KMS-11 (cell line): Measurements from ENCODE around the gene KIAA0825.
A peak's percentile ranks its signal among the peaks of the same experiment; 100 is the strongest.
"Not testable (repeated sequence)": the region's sequence is repeated elsewhere in the genome, so short reads cannot be mapped to it uniquely, and the experiment has no call there.

ENCODE experiments used
- H2AFZ ChIP-seq: fragments of 200-600 bp; sonication (generic); 2 replicates; pipeline ENCODE4 v1.6.1; 2016; ENCODE audit warnings: antibody characterized with exemption, mixed run types, low read depth
- H3K27ac ChIP-seq: fragments of 200-600 bp; sonication (generic); 2 replicates; pipeline ENCODE4 v1.6.1; 2016; ENCODE audit warnings: mild to moderate bottlenecking, mixed run types
- H3K27me3 ChIP-seq: fragments of 200-600 bp; sonication (generic); 2 replicates; pipeline ENCODE4 v1.6.1; 2017; ENCODE audit warnings: mild to moderate bottlenecking, low read depth, mixed run types, moderate library complexity; ENCODE audit not compliant: insufficient read depth
- H3K36me3 ChIP-seq: fragments of 200-600 bp; sonication (generic); 2 replicates; pipeline ENCODE4 v1.6.1; 2017; ENCODE audit warnings: mild to moderate bottlenecking, mixed run types; ENCODE audit not compliant: insufficient read depth
- H3K4me1 ChIP-seq: fragments of 200-600 bp; sonication (generic); 2 replicates; pipeline ENCODE4 v1.6.1; 2016; ENCODE audit warnings: mild to moderate bottlenecking, low read depth, mixed run types; ENCODE audit not compliant: poor library complexity, severe bottlenecking
- H3K4me2 ChIP-seq: fragments of 200-600 bp; sonication (generic); 2 replicates; pipeline ENCODE4 v1.7.0; 2016; ENCODE audit warnings: mild to moderate bottlenecking, mixed run types
- H3K4me3 ChIP-seq: fragments of 200-600 bp; sonication (generic); IDR thresholded peaks from 2 replicates; pipeline ENCODE4 v1.6.1; 2017; ENCODE audit warnings: low read depth, low read length, mixed read lengths; ENCODE audit not compliant: insufficient read depth
- H3K79me2 ChIP-seq: fragments of 200-600 bp; sonication (generic); 2 replicates; pipeline ENCODE4 v1.6.1; 2016; ENCODE audit warnings: low read depth, mixed run types; ENCODE audit not compliant: insufficient read depth
- H3K9ac ChIP-seq: fragments of 200-600 bp; sonication (generic); 2 replicates; pipeline ENCODE4 v1.6.1; 2016; ENCODE audit warnings: mild to moderate bottlenecking, mixed run types
- H4K20me1 ChIP-seq: fragments of 200-600 bp; sonication (generic); 2 replicates; pipeline ENCODE4 v1.6.1; 2016; ENCODE audit warnings: mild to moderate bottlenecking, mixed run types; ENCODE audit not compliant: insufficient read depth
- CTCF ChIP-seq: fragments of 200-600 bp; sonication (generic); conservative IDR thresholded peaks from 2 replicates; pipeline ENCODE4 v1.6.1; 2017; ENCODE audit warnings: low read depth, mild to moderate bottlenecking, antibody characterized with exemption, low read length, moderate library complexity, mixed read lengths

The KIAA0825 gene

GRCh38 chr5:94180761-94181160, 437.6 kb downstream of the KIAA0825 start:
- TF ChIP-seq CTCF, result no peak
- H3K79me2 ChIP-seq, result no peaks in the 10 kb centered on the region
- H3K27ac ChIP-seq, result no peak overlapping the region
- H3K9ac ChIP-seq, result no peak overlapping the region
- H3K4me1 ChIP-seq, result no peaks in the 10 kb centered on the region
- no peak overlapping the region for H2AFZ ChIP-seq
- no peaks in the 10 kb centered on the region for H3K27me3 ChIP-seq
- no peak overlapping the region for H3K4me3 ChIP-seq
- no peak overlapping the region for H3K4me2 ChIP-seq
- no peaks in the 10 kb centered on the region for H3K36me3 ChIP-seq
- H4K20me1 ChIP-seq, result no peaks in the 10 kb centered on the region

DNA sequence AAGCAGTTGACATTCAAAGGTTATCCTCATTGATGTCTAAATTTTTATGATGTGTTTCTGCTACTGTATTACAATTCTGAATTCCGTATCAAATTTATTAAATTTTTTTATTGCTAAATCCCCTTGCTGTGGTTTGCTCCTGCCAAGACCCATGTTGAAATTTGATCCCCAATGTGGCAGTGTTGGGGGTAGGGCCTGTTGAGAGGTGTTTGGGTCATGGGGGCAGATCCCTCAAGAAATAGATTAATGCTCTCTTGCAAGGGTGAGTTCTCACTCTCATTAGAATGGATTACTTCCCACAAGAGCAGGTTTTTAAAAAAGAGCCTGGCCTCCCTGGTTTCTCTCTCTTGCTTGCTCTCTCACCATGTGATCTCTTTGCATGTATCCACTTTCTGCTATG, 442.5 kb downstream of the KIAA0825 start:
- H3K79me2 ChIP-seq, result no peaks in the 10 kb centered on the region
- no peaks in the 10 kb centered on the region for H3K27me3 ChIP-seq
- H3K4me2 ChIP-seq, result no peak overlapping the region
- no peaks in the 10 kb centered on the region for H3K4me1 ChIP-seq
- H3K9ac ChIP-seq, result no peak overlapping the region
- H4K20me1 ChIP-seq, result no peaks in the 10 kb centered on the region
- no peak overlapping the region for H2AFZ ChIP-seq
- H3K36me3 ChIP-seq, result no peaks in the 10 kb centered on the region
- no peak for TF ChIP-seq CTCF
- H3K27ac ChIP-seq, result no peak overlapping the region
- H3K4me3 ChIP-seq, result no peak overlapping the region

DNA sequence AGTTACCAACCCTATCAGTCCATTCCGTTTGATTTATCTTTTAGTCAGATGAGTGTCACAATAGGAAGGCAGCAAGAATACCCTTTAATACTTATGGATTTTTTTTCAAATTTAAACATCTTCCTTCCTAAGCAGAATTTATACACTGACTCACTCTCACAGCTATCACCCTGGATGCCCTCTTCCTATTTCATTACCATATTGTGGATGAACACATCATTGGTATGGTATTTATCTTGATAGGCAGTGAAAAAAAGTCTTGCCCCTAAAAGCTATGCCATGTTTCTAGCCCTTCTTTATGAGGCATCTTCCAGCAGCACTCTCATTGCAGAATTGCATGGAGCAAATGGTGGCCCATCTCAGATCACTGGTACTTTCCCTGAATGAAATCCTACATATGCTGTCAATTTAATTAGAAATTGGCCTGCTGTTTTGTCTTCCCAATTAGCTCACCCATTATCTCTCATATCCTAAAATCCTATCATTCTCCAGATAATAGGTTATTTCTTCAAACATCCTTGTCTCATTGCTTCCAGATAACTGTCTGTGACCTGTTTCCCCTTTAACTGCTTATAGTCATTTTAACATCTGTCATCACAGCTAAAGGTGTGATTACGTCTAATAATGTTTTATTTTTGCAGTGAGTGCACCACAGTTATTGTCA, 443.5 kb downstream of the KIAA0825 start:
- Histone ChIP-seq H3K27me3 (no peaks in the 10 kb centered on the region), H3K4me1 (peaks cover 8% of the 10 kb centered on the region), H4K20me1 (no peaks in the 10 kb centered on the region), H3K79me2 (no peaks in the 10 kb centered on the region), H3K4me2 (no peak overlapping the region), H3K27ac (no peak overlapping the region), H3K4me3 (no peak overlapping the region), H2AFZ (no peak overlapping the region), H3K9ac (no peak overlapping the region), H3K36me3 (no peaks in the 10 kb centered on the region)
- no peak for TF ChIP-seq CTCF

GRCh38 chr5:94173100-94173499, 445.3 kb downstream of the KIAA0825 start:
- no peak overlapping the region for H2AFZ ChIP-seq
- no peak overlapping the region for H3K4me3 ChIP-seq
- no peak overlapping the region for H3K9ac ChIP-seq
- no peak overlapping the region for H3K27ac ChIP-seq
- no peaks in the 10 kb centered on the region for H4K20me1 ChIP-seq
- H3K36me3 ChIP-seq, result no peaks in the 10 kb centered on the region
- TF ChIP-seq CTCF, result no peak
- H3K4me2 ChIP-seq, result no peak overlapping the region
- H3K27me3 ChIP-seq, result no peaks in the 10 kb centered on the region
- H3K79me2 ChIP-seq, result no peaks in the 10 kb centered on the region
- peaks cover 11% of the 10 kb centered on the region for H3K4me1 ChIP-seq

GRCh38 chr5:94171070-94171469, 447.3 kb downstream of the KIAA0825 start:
- H3K79me2 ChIP-seq, H2AFZ ChIP-seq, H3K4me2 ChIP-seq, H3K27me3 ChIP-seq, H3K4me3 ChIP-seq, H3K36me3 ChIP-seq, H4K20me1 ChIP-seq, H3K27ac ChIP-seq, H3K9ac ChIP-seq: not testable (repeated sequence)
- H3K4me1 ChIP-seq, result peaks cover 11% of the 10 kb centered on the region

DNA sequence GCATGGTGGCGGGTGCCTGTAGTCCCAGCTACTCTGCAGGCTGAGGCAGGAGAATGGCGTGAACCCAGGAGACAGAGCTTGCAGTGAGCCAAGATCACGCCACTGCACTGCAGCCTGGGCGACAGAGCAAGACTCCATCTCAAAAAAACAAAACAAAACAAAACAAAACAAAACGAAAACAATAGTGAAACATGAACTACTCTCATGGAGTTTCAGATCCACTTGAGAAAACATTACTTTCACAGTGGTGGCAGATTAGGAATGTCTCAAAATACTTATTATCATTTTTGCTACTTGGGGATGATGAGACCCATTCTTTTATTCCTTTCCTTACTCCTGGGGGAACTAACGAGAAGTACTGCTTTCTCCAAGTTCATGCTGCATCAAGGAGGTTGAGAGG, 448.2 kb downstream of the KIAA0825 start:
- not testable (repeated sequence) for H3K79me2 ChIP-seq, H4K20me1 ChIP-seq, H3K4me3 ChIP-seq, H3K36me3 ChIP-seq, H3K27ac ChIP-seq, H3K27me3 ChIP-seq, H3K9ac ChIP-seq
- Histone ChIP-seq H2AFZ (peak overlapping the region; percentile 46), H3K4me2 (peak overlapping the region; percentile 41), H3K4me1 (peaks cover 11% of the 10 kb centered on the region)
